IMR-90 (cell line): ENCODE measurements around the gene LRRC8B. TPM values are rescaled to one million over a fixed set of nuclear protein-coding genes. Genes with fewer than 3 reads are reported as not detected.

Experiments used
- ATAC-seq: fragments of 200-7000 bp; cut with Tn5 transposase; 2 replicates; pipeline ENCODE4 v1.9.1; 2020; ENCODE audit warnings: low read depth, mild to moderate bottlenecking, moderate library complexity
- BruUV-seq: library from RNA; stranded (reverse); fragments of 400-500 nt; replicated peaks from 2 replicates; lab custom pipeline; 2021; lab: Mats Ljungman, UMichigan
- CTCF ChIA-PET: fragments of 300-600 bp; formaldehyde crosslinking; extraction: SDS; loops from one replicate; lab custom pipeline; 2021; ENCODE audit warnings: antibody characterized with exemption; lab: Yijun Ruan, JAX
- POLR2A ChIA-PET: fragments of 300-600 bp; sonication (Branson Sonifier 250); formaldehyde crosslinking; loops from one replicate; lab custom pipeline; 2022; ENCODE audit warnings: antibody characterized with exemption; ENCODE audit not compliant: unreplicated experiment; lab: Charles Lee
- DNase-seq: peaks from one replicate; pipeline ENCODE4 v3.0.0; 2013
- H2AFZ ChIP-seq: replicated peaks from 2 replicates; pipeline ENCODE3; 2013; ENCODE audit warnings: low read length, mild to moderate bottlenecking; ENCODE audit not compliant: poor library complexity
- H2AK5ac ChIP-seq: 2 replicates; pipeline ENCODE4 v1.6.1; 2013; ENCODE audit warnings: low read depth, low read length, inconsistent platforms
- H2AK9ac ChIP-seq: replicated peaks from 2 replicates; pipeline ENCODE3; 2013; ENCODE audit warnings: mild to moderate bottlenecking, low read depth, low read length, moderate library complexity; ENCODE audit not compliant: poor library complexity
- H2BK120ac ChIP-seq: 2 replicates; pipeline ENCODE4 v1.6.1; 2013; ENCODE audit warnings: low read depth, low read length, inconsistent platforms
- H2BK15ac ChIP-seq: 3 replicates; pipeline ENCODE4 v1.6.1; 2013; ENCODE audit warnings: low read depth, low read length, inconsistent platforms
- H2BK20ac ChIP-seq: 2 replicates; pipeline ENCODE4 v1.6.1; 2013; ENCODE audit warnings: low read depth, mild to moderate bottlenecking, inconsistent platforms, low read length, moderate library complexity
- H2BK5ac ChIP-seq: 2 replicates; pipeline ENCODE4 v1.6.1; 2013; ENCODE audit warnings: mild to moderate bottlenecking, low read depth, low read length, inconsistent platforms; ENCODE audit not compliant: poor library complexity, severe bottlenecking
- H3K14ac ChIP-seq: replicated peaks from 2 replicates; pipeline ENCODE4 v1.6.1; 2013; ENCODE audit warnings: low read depth, low read length, inconsistent platforms
- H3K18ac ChIP-seq: 2 replicates; pipeline ENCODE4 v1.6.1; 2013; ENCODE audit warnings: low read depth, low read length, control low read depth
- H3K23ac ChIP-seq: 2 replicates; pipeline ENCODE4 v1.6.1; 2013; ENCODE audit warnings: low read depth, low read length, inconsistent platforms
- H3K27ac ChIP-seq: 2 replicates; pipeline ENCODE4 v1.5.1; 2013; ENCODE audit warnings: mild to moderate bottlenecking, control low read depth, low read length; ENCODE audit not compliant: insufficient read depth
- H3K27me3 ChIP-seq: 2 replicates; pipeline ENCODE4 v1.6.1; 2013; ENCODE audit warnings: low read length; ENCODE audit not compliant: control insufficient read depth, insufficient read depth
- H3K36me3 ChIP-seq: 2 replicates; pipeline ENCODE4 v1.6.1; 2013; ENCODE audit warnings: low read length, mixed read lengths; ENCODE audit not compliant: control insufficient read depth, insufficient read depth
- H3K4ac ChIP-seq: 2 replicates; pipeline ENCODE4 v1.6.1; 2013; ENCODE audit warnings: low read depth, low read length, inconsistent platforms
- H3K4me1 ChIP-seq: 2 replicates; pipeline ENCODE4 v1.6.1; 2013; ENCODE audit warnings: low read length, mixed read lengths; ENCODE audit not compliant: control insufficient read depth, insufficient read depth
- H3K4me2 ChIP-seq: 2 replicates; pipeline ENCODE4 v1.6.1; 2013; ENCODE audit warnings: low read depth, mild to moderate bottlenecking, control low read depth, low read length, moderate library complexity
- H3K4me3 ChIP-seq: 2 replicates; pipeline ENCODE4 v1.5.1; 2013; ENCODE audit warnings: low read depth, mild to moderate bottlenecking, control low read depth, low read length, moderate library complexity; ENCODE audit not compliant: insufficient read depth
- H3K56ac ChIP-seq: 2 replicates; pipeline ENCODE4 v1.6.1; 2013; ENCODE audit warnings: low read length, inconsistent platforms; ENCODE audit not compliant: insufficient read depth; ENCODE audit errors: extremely low read depth
- H3K79me1 ChIP-seq, 2 experiments: 2 replicates each; pipeline ENCODE4 v1.6.1; 2013; ENCODE audit warnings: low read length in 2 of 2, inconsistent platforms in 1 of 2, low read depth in 1 of 2
- H3K9ac ChIP-seq: 2 replicates; pipeline ENCODE4 v1.6.1; 2013; ENCODE audit warnings: low read depth, low read length, control low read depth
- H3K9me1 ChIP-seq: 2 replicates; pipeline ENCODE4 v1.6.1; 2013; ENCODE audit warnings: low read length, inconsistent platforms; ENCODE audit not compliant: insufficient read depth
- H3K9me3 ChIP-seq: 2 replicates; pipeline ENCODE4 v1.6.1; 2013; ENCODE audit warnings: low read length; ENCODE audit not compliant: control insufficient read depth, insufficient read depth
- H4K20me1 ChIP-seq: 2 replicates; pipeline ENCODE4 v1.6.1; 2013; ENCODE audit warnings: low read length, inconsistent platforms; ENCODE audit not compliant: insufficient read depth
- H4K5ac ChIP-seq: 2 replicates; pipeline ENCODE4 v1.6.1; 2013; ENCODE audit warnings: mild to moderate bottlenecking, low read depth, low read length, control low read depth
- H4K8ac ChIP-seq, 2 experiments: 2 replicates each; pipeline ENCODE4 v1.6.1; 2013; ENCODE audit warnings: low read depth in 2 of 2, low read length in 2 of 2, control low read depth in 1 of 2, inconsistent platforms in 1 of 2
- H4K91ac ChIP-seq: 2 replicates; pipeline ENCODE4 v1.6.1; 2013; ENCODE audit warnings: low read depth, low read length, inconsistent platforms; ENCODE audit not compliant: insufficient read depth
- CHD1 ChIP-seq: IDR thresholded peaks from 2 replicates; pipeline ENCODE4 v1.6.1; 2012; ENCODE audit warnings: low read depth, low read length, improper control_type of control experiment
- FOS ChIP-seq: fragments of 150-350 bp; IDR thresholded peaks from 2 replicates; pipeline ENCODE4 v1.6.1; 2016; ENCODE audit warnings: low read depth, low read length
- MAFK ChIP-seq: IDR thresholded peaks from 2 replicates; pipeline ENCODE4 v1.6.1; 2012; ENCODE audit warnings: low read depth, low read length, improper control_type of control experiment
- MAZ ChIP-seq: IDR thresholded peaks from 2 replicates; pipeline ENCODE4 v1.6.1; 2012; ENCODE audit warnings: low read depth, mild to moderate bottlenecking, low read length, improper control_type of control experiment, moderate library complexity, borderline replicate concordance
- NFE2L2 ChIP-seq: fragments of 150-350 bp; IDR thresholded peaks from 2 replicates; pipeline ENCODE4 v1.6.1; 2016; ENCODE audit warnings: low read depth, mild to moderate bottlenecking, low read length
- POLR2A ChIP-seq: IDR thresholded peaks from 2 replicates; pipeline ENCODE4 v1.6.1; 2012; ENCODE audit warnings: mild to moderate bottlenecking, low read depth, low read length
- RAD21 ChIP-seq: IDR thresholded peaks from 2 replicates; pipeline ENCODE4 v1.6.1; 2012; ENCODE audit warnings: low read length, improper control_type of control experiment
- RFX5 ChIP-seq: IDR thresholded peaks from 2 replicates; pipeline ENCODE4 v1.8.0; 2012; ENCODE audit warnings: low read depth, mild to moderate bottlenecking, low read length, moderate library complexity
- SMC3 ChIP-seq: fragments of 150-350 bp; IDR thresholded peaks from 2 replicates; pipeline ENCODE4 v1.6.1; 2016; ENCODE audit warnings: low read depth, mild to moderate bottlenecking, antibody characterized with exemption, low read length, moderate library complexity
- USF2 ChIP-seq: fragments of 150-350 bp; IDR thresholded peaks from 2 replicates; pipeline ENCODE4 v1.6.1; 2017; ENCODE audit warnings: mild to moderate bottlenecking, antibody characterized with exemption, low read length, low read depth
- dilution Hi-C: fragments of 300-500 bp; cut with HindIII; formaldehyde crosslinking; loops from one replicate; pipeline ENCODE4 v1.14.3; 2018; ENCODE audit warnings: low sequenced_read_pairs; ENCODE audit not compliant: unreplicated experiment
- in situ Hi-C: fragments of 300-500 bp; cut with MboI; formaldehyde crosslinking; loops from 3 replicates; pipeline ENCODE4 v1.14.3; 2019; ENCODE audit warnings: low sequenced_read_pairs, inconsistent platforms, mixed read lengths
- intact Hi-C: fragments of 100-400 bp; cut with micrococcal nuclease; formaldehyde crosslinking; loops from 2 replicates; pipeline ENCODE4 v1.10.0; 2022
- polyA plus RNA-seq, 3 experiments: library from polyadenylated mRNA; depleted of rRNA; stranded (reverse); fragments of >200 nt; gene quantifications; 2 replicates each; pipeline ENCODE4 v1.2.3, GENCODE V29; 2012; ENCODE audit warnings: low replicate concordance in 1 of 3
- total RNA-seq: library from RNA; depleted of rRNA; stranded (reverse); fragments of >200 nt; gene quantifications from 2 replicates; pipeline ENCODE4 v1.2.3, GENCODE V29; 2012

Gene LRRC8B
- total and polyA plus RNA-seq, 2 of the 4 experiments (the other 2 are of a cell fraction): 0.74 to 1.8 TPM

- Histone ChIP-seq H3K4me3 (no peak overlapping the region), H2BK20ac (no peak overlapping the region), H3K36me3 (no peaks in the 10 kb centered on the region), H3K18ac (no peak overlapping the region), H3K9me1 (no peaks in the 10 kb centered on the region), H3K27me3 (no peaks in the 10 kb centered on the region), H3K14ac (no peak overlapping the region), H2BK5ac (no peak overlapping the region), H3K79me1 (no peaks in the 10 kb centered on the region), H3K9ac (no peak overlapping the region), H2AK9ac (no peak overlapping the region), H3K23ac (no peak overlapping the region), H2BK120ac (no peak overlapping the region), H3K4me1 (no peaks in the 10 kb centered on the region), H4K8ac (no peak overlapping the region), H3K56ac (no peak overlapping the region), H2BK15ac (no peak overlapping the region), H3K27ac (no peak overlapping the region), H3K9me3 (no peaks in the 10 kb centered on the region), H2AK5ac (no peak overlapping the region), H4K5ac (no peak overlapping the region), H3K4ac (no peak overlapping the region), H2AFZ (no peak overlapping the region), H4K91ac (no peak overlapping the region), H4K20me1 (no peaks in the 10 kb centered on the region), H3K4me2 (no peak overlapping the region)
- POLR2A ChIA-PET: no interaction called here
- CTCF ChIA-PET: no interaction called here
- in situ Hi-C loops (no loop called here), intact Hi-C loops (no loop called here), dilution Hi-C loops (no loop called here)
- no TSS peak for BruUV-seq
- DNase-seq (no peak), ATAC-seq (no peak)
- TF ChIP-seq SMC3 (no peak), MAFK (no peak), NFE2L2 (no peak), CHD1 (no peak), RFX5 (no peak), MAZ (no peak), POLR2A (no peak), FOS (no peak), USF2 (no peak), RAD21 (no peak)
Observed at GRCh38 chr1:89546934-89547562, 22.4 kb downstream of the LRRC8B start.
